Measurements from ENCODE around the gene CRIM1.
A peak's percentile ranks its signal among the peaks of the same experiment; 100 is the strongest.
"Not testable (repeated sequence)": the region's sequence is repeated elsewhere in the genome, so short reads cannot be mapped to it uniquely, and the experiment has no call there.

Gene CRIM1, protein sequence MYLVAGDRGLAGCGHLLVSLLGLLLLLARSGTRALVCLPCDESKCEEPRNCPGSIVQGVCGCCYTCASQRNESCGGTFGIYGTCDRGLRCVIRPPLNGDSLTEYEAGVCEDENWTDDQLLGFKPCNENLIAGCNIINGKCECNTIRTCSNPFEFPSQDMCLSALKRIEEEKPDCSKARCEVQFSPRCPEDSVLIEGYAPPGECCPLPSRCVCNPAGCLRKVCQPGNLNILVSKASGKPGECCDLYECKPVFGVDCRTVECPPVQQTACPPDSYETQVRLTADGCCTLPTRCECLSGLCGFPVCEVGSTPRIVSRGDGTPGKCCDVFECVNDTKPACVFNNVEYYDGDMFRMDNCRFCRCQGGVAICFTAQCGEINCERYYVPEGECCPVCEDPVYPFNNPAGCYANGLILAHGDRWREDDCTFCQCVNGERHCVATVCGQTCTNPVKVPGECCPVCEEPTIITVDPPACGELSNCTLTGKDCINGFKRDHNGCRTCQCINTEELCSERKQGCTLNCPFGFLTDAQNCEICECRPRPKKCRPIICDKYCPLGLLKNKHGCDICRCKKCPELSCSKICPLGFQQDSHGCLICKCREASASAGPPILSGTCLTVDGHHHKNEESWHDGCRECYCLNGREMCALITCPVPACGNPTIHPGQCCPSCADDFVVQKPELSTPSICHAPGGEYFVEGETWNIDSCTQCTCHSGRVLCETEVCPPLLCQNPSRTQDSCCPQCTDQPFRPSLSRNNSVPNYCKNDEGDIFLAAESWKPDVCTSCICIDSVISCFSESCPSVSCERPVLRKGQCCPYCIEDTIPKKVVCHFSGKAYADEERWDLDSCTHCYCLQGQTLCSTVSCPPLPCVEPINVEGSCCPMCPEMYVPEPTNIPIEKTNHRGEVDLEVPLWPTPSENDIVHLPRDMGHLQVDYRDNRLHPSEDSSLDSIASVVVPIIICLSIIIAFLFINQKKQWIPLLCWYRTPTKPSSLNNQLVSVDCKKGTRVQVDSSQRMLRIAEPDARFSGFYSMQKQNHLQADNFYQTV

DNA sequence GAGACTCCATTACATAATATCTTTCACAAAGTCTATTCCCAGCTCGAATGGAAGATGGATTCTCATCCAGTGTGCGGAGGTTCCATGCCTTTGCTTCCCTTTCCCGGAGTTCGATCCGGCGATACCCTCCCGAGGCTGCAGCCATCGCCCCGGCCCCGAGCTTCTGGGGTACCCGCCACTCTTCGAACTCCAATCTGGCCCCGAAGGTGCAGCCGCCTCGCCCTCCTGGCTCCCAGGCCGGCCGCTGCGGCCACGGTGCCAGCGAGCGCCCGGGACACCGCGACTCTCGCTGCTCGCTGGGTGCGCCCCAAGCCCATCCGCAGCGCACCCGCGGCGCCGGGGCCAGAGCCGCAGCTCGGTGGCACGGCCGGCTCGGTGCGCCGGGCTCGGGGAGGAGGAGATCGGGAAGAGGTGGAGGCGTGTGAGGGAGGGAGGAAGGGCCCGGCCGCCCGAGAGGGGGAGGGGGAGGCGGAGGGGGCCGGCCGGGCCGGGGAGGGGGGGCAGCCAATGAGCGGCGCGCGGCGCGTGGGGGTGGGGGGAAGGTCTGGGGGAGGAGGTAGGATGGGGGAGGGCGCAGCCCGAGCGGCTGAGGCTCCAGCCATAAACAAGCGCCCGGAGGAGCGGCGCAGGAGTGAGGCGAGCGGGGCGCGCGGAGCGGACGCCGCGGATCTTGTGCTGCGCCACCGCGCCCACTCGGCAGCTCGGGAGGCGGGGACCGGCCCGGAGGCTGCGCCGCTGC is at the start of gene CRIM1:
CRIM1 (plus strand) TSS at position 628 of the 739 bp plus-strand sequence. CDS start 515 bp downstream, outside the sequence.
- Histone ChIP-seq H3K4me1 (ENCODE audit: insufficient read depth, insufficient read length) (no peaks in the 10 kb centered on the region), H3K27me3 (ENCODE audit: insufficient read depth, insufficient read length) (peaks cover 14% of the 10 kb centered on the region), H3K36me3 (ENCODE audit: insufficient read depth, insufficient read length, low read length) (peaks cover 5% of the 10 kb centered on the region), H3K9ac (ENCODE audit: insufficient read length, low read depth) (peak within 1 kb of the TSS; percentile 92), H3K4me3 (ENCODE audit: insufficient read length, low read depth) (peak within 1 kb of the TSS; percentile 78), H3K9me3 (ENCODE audit: insufficient read depth, low read length) (no peaks in the 10 kb centered on the region)
- TF ChIP-seq SUZ12 (IDR thresholded peaks at IDR 0.05; ENCODE audit: extremely low read depth, insufficient read depth, insufficient read length) (no peak), YY1 (IDR thresholded peaks at IDR 0.05; ENCODE audit: insufficient read depth, insufficient read length) (no peak), ZNF274 (IDR thresholded peaks at IDR 0.05; ENCODE audit: low read depth, low read length) (no peak)
- peak; percentile 77 for DNase-seq (ENCODE audit: low read depth, low spot score)

DNA sequence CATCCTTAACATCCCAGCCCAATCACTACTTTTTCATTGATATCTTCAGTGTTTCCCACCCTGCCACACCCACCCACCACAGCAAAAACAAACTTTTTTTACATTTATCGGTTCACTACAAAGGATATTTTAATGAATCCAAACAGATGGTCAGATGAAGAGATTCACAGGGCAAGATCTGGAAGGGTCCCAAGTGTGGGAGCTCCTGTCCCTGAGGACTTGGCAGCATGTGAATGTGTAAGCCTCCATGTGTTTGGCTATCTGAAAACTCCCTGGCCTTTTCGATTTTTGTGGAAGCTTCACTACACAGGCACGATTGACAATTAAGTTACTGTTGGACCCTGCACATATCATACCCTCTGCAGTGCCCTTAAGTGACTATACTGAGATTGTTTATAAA is 48.1 kb upstream of the CRIM1 start:
- H3K4me1 ChIP-seq (ENCODE audit: insufficient read depth, insufficient read length): no peaks in the 10 kb centered on the region
- no peak for DNase-seq (ENCODE audit: low read depth, low spot score)
- no peaks in the 10 kb centered on the region for H3K27me3 ChIP-seq (ENCODE audit: insufficient read depth, insufficient read length)
- no peaks in the 10 kb centered on the region for H3K9me3 ChIP-seq (ENCODE audit: insufficient read depth, low read length)
- H3K4me3 ChIP-seq (ENCODE audit: insufficient read length, low read depth): no peak overlapping the region
- H3K36me3 ChIP-seq (ENCODE audit: insufficient read depth, insufficient read length, low read length): no peaks in the 10 kb centered on the region
- H3K9ac ChIP-seq (ENCODE audit: insufficient read length, low read depth): no peak overlapping the region
- TF ChIP-seq YY1 (IDR thresholded peaks at IDR 0.05; ENCODE audit: insufficient read depth, insufficient read length) (no peak), ZNF274 (IDR thresholded peaks at IDR 0.05; ENCODE audit: low read depth, low read length) (no peak), SUZ12 (IDR thresholded peaks at IDR 0.05; ENCODE audit: extremely low read depth, insufficient read depth, insufficient read length) (no peak)

- not testable (repeated sequence) for H3K9me3 ChIP-seq (ENCODE audit: insufficient read depth, low read length); H3K4me1 ChIP-seq (ENCODE audit: insufficient read depth, insufficient read length); H3K36me3 ChIP-seq (ENCODE audit: insufficient read depth, insufficient read length, low read length); H3K9ac ChIP-seq (ENCODE audit: insufficient read length, low read depth); H3K27me3 ChIP-seq (ENCODE audit: insufficient read depth, insufficient read length); DNase-seq (ENCODE audit: low read depth, low spot score); H3K4me3 ChIP-seq (ENCODE audit: insufficient read length, low read depth)
Measured at GRCh38 chr2:36310444-36310843, 45.1 kb upstream of the CRIM1 start.

DNA sequence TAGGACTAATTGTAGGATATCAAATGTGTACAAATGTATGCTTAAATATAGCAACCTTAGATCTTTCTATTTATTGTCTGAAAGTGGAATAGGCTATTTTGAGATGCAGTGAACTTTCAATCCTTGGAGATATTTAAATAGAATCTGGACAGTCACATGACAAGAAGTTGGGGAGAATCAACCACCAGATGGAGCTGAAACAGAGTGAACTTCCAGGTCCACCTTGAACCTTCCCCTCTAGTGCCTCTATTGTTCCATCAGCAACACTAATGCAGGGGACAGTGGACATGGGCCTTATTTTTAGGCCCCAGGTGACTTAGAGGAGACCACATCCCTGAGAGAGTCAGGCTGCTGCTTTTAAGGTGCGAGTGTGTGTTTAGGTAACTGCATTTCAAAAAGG is 37.0 kb upstream of the CRIM1 start:
- no peaks in the 10 kb centered on the region for H3K36me3 ChIP-seq (ENCODE audit: insufficient read depth, insufficient read length, low read length)
- DNase-seq (ENCODE audit: low read depth, low spot score): no peak
- H3K4me3 ChIP-seq (ENCODE audit: insufficient read length, low read depth): no peak overlapping the region
- H3K27me3 ChIP-seq (ENCODE audit: insufficient read depth, insufficient read length): no peaks in the 10 kb centered on the region
- H3K9me3 ChIP-seq (ENCODE audit: insufficient read depth, low read length): peaks cover 14% of the 10 kb centered on the region; the same call in 1 of the 2 replicates
- no peak overlapping the region for H3K9ac ChIP-seq (ENCODE audit: insufficient read length, low read depth)
- TF ChIP-seq SUZ12 (IDR thresholded peaks at IDR 0.05; ENCODE audit: extremely low read depth, insufficient read depth, insufficient read length): no peak
- TF ChIP-seq ZNF274 (IDR thresholded peaks at IDR 0.05; ENCODE audit: low read depth, low read length): no peak
- no peak for TF ChIP-seq YY1 (IDR thresholded peaks at IDR 0.05; ENCODE audit: insufficient read depth, insufficient read length)
- H3K4me1 ChIP-seq (ENCODE audit: insufficient read depth, insufficient read length): no peaks in the 10 kb centered on the region

DNA sequence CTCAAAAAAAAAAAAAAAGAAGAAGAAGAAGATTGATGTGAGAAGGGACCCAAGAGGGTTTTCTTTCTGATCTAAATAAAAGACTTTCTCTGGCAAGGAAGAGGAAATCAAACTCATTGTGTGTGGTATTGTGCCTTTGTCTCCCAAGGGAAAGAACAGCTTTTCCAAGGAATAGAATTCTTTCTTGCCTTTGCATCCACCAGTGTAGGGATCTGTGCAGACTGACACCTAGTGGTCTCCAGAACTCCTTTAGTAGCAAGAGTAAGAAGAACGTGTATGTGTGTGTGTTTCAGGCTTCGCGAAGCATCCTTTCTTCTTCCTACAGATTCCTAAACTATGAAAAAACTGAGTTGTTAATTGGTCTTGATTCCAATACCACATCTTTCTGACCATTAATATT is 33.5 kb upstream of the CRIM1 start:
- Histone ChIP-seq H3K4me1 (ENCODE audit: insufficient read depth, insufficient read length) (no peaks in the 10 kb centered on the region), H3K9me3 (ENCODE audit: insufficient read depth, low read length) (no peaks in the 10 kb centered on the region), H3K4me3 (ENCODE audit: insufficient read length, low read depth) (no peak overlapping the region), H3K36me3 (ENCODE audit: insufficient read depth, insufficient read length, low read length) (no peaks in the 10 kb centered on the region), H3K27me3 (ENCODE audit: insufficient read depth, insufficient read length) (no peaks in the 10 kb centered on the region), H3K9ac (ENCODE audit: insufficient read length, low read depth) (no peak overlapping the region)
- TF ChIP-seq YY1 (IDR thresholded peaks at IDR 0.05; ENCODE audit: insufficient read depth, insufficient read length): no peak
- TF ChIP-seq ZNF274 (IDR thresholded peaks at IDR 0.05; ENCODE audit: low read depth, low read length): no peak
- no peak for TF ChIP-seq SUZ12 (IDR thresholded peaks at IDR 0.05; ENCODE audit: extremely low read depth, insufficient read depth, insufficient read length)
- DNase-seq (ENCODE audit: low read depth, low spot score): peak; percentile 20

DNA sequence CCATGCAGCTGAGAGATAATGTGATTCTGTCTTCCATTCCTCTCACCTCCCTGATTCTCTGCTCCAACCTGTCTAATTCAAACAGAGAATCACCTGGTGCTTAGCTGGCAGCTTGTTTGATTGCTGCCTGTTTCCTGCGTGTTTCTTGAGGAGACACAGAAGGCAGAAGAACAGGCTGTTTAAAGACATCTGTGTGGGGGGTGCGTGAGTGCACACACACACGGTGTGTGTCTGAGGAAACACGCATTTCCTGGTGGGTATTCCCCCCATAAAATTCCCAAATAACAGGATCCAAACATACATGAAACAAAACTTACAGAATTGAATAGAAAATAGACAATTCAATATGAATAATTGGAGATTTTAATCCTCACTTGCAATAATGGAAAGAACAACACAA is 29.3 kb upstream of the CRIM1 start:
- no peaks in the 10 kb centered on the region for H3K27me3 ChIP-seq (ENCODE audit: insufficient read depth, insufficient read length)
- no peak for DNase-seq (ENCODE audit: low read depth, low spot score)
- no peaks in the 10 kb centered on the region for H3K4me1 ChIP-seq (ENCODE audit: insufficient read depth, insufficient read length)
- H3K36me3 ChIP-seq (ENCODE audit: insufficient read depth, insufficient read length, low read length): no peaks in the 10 kb centered on the region
- no peak overlapping the region for H3K9ac ChIP-seq (ENCODE audit: insufficient read length, low read depth)
- no peak overlapping the region for H3K4me3 ChIP-seq (ENCODE audit: insufficient read length, low read depth)
- TF ChIP-seq SUZ12 (IDR thresholded peaks at IDR 0.05; ENCODE audit: extremely low read depth, insufficient read depth, insufficient read length) (no peak), ZNF274 (IDR thresholded peaks at IDR 0.05; ENCODE audit: low read depth, low read length) (no peak), YY1 (IDR thresholded peaks at IDR 0.05; ENCODE audit: insufficient read depth, insufficient read length) (no peak)
- no peaks in the 10 kb centered on the region for H3K9me3 ChIP-seq (ENCODE audit: insufficient read depth, low read length)
